ENCODE data around the gene BRD2. TPM values are rescaled to one million over a fixed set of nuclear protein-coding genes. Genes with fewer than 3 reads are reported as not detected.

The BRD2 gene
- total RNA-seq, 2 experiments from 2014 or later: 340 to 378 TPM

DNA sequence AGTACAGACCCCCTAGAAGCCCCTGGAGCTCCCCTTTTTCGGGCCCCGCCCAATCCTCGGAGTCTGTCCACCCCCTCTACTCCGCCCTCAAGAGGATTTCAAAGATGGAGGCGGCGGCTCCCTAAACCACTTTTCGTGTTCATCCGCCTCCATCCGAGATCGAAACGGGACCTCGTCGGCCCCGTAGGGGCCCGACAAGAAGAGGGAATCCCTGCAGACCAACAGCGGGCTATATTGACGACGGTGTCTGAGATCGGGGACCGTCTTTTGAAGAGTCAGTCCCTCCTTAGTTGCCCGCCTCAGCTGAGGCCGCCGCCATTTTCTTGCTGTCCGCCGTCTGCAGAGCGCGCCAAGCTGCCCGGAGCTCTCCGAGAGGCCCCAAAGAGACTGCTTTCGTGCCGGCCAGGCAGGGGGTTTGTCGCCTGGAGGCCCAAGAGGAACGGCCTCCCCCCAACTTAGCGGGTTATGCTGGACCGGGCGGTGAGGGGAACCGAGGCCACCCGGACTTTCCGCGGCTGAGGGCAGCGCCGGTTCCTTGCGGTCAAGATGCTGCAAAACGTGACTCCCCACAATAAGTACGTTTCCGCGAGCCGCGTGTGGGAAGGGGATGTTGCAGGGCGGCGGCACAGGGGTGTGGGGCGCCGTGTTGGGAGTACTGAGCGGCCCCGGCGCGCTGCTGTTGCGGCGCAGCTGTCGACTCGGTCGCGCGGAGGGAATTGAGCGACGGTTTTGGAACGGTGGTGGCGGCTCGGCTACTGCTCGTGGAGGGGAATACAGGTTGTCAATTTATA, 4.2 kb downstream of the BRD2 start:
- POLR2A ChIA-PET: interaction anchor here (0.7 to 12.1 kb wide), 79 partner anchors 10 to 1775 kb away, joined by 3 to 444 read pairs (median 6); partner anchors contain the start of genes AGPAT1, ATF6B, B3GALT4 and BAG6
- Histone ChIP-seq H3K4me1 (ENCODE audit: insufficient read depth, low read length) (peaks cover 52% of the 10 kb centered on the region), H3K9me3 (ENCODE audit: control insufficient read depth in 1 of 2, insufficient read depth in 1 of 2, low read length in 2 of 2) (no peaks in the 10 kb centered on the region), H3K27ac (ENCODE audit: low read depth in 1 of 2, low read length in 2 of 2) (peak overlapping the region; percentile 81 to 87), H3K36me3 (ENCODE audit: insufficient read depth, low read length) (peaks cover 53% of the 10 kb centered on the region), H3K4me3 (ENCODE audit: low read length) (peak overlapping the region; percentile 97), H3K27me3 (ENCODE audit: control insufficient read depth in 1 of 2, insufficient read depth in 2 of 2, low read length in 2 of 2) (no peaks in the 10 kb centered on the region)
- peak overlapping the region; percentile 98 for H3K4me3 Mint-ChIP-seq
- H3K27me3 Mint-ChIP-seq: no peaks in the 10 kb centered on the region
- H3K9me3 Mint-ChIP-seq: no peaks in the 10 kb centered on the region
- TF ChIP-seq, protein P1, sequence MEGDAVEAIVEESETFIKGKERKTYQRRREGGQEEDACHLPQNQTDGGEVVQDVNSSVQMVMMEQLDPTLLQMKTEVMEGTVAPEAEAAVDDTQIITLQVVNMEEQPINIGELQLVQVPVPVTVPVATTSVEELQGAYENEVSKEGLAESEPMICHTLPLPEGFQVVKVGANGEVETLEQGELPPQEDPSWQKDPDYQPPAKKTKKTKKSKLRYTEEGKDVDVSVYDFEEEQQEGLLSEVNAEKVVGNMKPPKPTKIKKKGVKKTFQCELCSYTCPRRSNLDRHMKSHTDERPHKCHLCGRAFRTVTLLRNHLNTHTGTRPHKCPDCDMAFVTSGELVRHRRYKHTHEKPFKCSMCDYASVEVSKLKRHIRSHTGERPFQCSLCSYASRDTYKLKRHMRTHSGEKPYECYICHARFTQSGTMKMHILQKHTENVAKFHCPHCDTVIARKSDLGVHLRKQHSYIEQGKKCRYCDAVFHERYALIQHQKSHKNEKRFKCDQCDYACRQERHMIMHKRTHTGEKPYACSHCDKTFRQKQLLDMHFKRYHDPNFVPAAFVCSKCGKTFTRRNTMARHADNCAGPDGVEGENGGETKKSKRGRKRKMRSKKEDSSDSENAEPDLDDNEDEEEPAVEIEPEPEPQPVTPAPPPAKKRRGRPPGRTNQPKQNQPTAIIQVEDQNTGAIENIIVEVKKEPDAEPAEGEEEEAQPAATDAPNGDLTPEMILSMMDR (IDR thresholded peaks at IDR 0.05): no peak
- H3K4me1 Mint-ChIP-seq (ENCODE audit: low read depth): peaks cover 47% of the 10 kb centered on the region
- H3K27ac Mint-ChIP-seq: peak overlapping the region; percentile 100
- peak in 13 of 14 experiments; percentile 37 to 82 (median 60) for DNase-seq
- intact Hi-C loops (cut with DNase I, micrococcal nuclease): loop anchor here (1.0 to 5.0 kb wide), 4 partner anchors 78 to 1265 kb away; partner anchors contain the start of genes HMGA1 (in 1 of the 2), PSMB8 (in 1 of the 2) and TAP2 (in 1 of the 2)
- CTCF ChIA-PET: interaction anchor here (0.9 to 13.1 kb wide), 11 partner anchors 9 to 134 kb away, joined by 3 to 177 read pairs (median 11); partner anchors contain the start of genes HLA-DMA, HLA-DMB, PSMB8 and PSMB9
- peaks cover 90% of the 10 kb centered on the region for H3K36me3 Mint-ChIP-seq (ENCODE audit: low read depth)
- peak; percentile 2 for ATAC-seq (ENCODE audit: poor library complexity)

DNA sequence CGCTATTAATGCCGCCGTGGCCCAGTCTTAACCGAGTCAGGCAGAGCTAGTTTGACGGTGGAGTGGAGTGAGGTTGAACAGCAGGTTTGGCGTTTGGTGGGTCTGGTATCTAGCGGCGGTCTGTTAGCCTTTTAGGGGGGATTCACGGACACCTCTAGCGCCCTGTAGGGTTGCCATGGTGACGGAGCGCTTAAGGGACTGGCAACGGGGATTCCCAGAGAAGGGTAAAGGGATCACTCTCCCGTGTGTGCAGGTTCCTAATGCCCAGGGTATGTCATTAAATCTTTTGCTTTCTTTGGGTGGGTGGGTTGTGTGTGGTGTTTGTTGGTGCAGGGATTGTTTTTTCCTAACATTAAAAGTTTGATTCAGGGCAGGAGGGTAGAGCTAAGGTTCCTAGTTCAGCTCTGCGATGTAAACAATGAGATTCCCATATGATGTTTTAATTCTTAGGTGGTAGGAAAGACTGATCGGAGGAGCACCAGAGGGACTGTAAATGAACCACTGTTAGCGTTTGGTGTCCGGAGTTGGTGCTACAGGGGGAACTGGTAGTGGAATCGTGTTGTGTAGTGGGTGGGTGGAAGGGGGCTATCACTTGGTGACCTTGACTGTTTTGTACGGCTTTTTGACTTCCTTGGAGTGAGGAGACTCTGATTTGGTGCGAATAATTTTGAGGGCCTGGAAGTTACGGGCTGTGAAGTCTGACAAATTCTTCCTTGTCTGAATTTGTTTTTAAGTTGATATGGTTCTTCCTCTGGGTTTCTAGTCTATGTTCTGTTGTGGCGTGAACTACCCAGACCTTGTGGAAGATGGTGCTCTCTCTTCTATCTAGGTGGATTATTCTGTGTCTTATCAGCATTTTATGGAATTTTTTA, 5.0 kb downstream of the BRD2 start:
- DNase-seq: peak in 8 of 14 experiments; percentile 42 to 90 (median 50)
- H3K4me1 Mint-ChIP-seq (ENCODE audit: low read depth): peaks cover 49% of the 10 kb centered on the region

More for the DNA sequence above, 5.0 kb downstream of the BRD2 start:
- Mint-ChIP-seq H3K4me3 (peak overlapping the region; percentile 98), H3K27me3 (no peaks in the 10 kb centered on the region), H3K9me3 (no peaks in the 10 kb centered on the region), H3K36me3 (ENCODE audit: low read depth) (peaks cover 92% of the 10 kb centered on the region), H3K27ac (peak overlapping the region; percentile 100)
- intact Hi-C loops (cut with DNase I, micrococcal nuclease): loop anchor here (2.0 to 5.0 kb wide), 3 partner anchors 79 to 1264 kb away; partner anchors contain the start of genes HMGA1 (in 1 of the 2) and TAP2 (in 1 of the 2)
- H3K4me3 ChIP-seq (ENCODE audit: low read length): peak overlapping the region; percentile 97
- peaks cover 61% of the 10 kb centered on the region for H3K4me1 ChIP-seq (ENCODE audit: insufficient read depth, low read length)
- no peaks in the 10 kb centered on the region for H3K27me3 ChIP-seq (ENCODE audit: control insufficient read depth in 1 of 2, insufficient read depth in 2 of 2, low read length in 2 of 2)
- H3K27ac ChIP-seq (ENCODE audit: low read depth in 1 of 2, low read length in 2 of 2): peak overlapping the region; percentile 81 to 87
- TF ChIP-seq, protein P1 (IDR thresholded peaks at IDR 0.05): no peak
- ChIA-PET POLR2A (interaction anchor here (0.8 to 12.1 kb wide), 32 partner anchors 7 to 1110 kb away, joined by 3 to 444 read pairs (median 15); partner anchors contain the start of genes ATF6B, HLA-DMA, HLA-DMB and HSD17B8), CTCF (interaction anchor here (0.9 to 13.1 kb wide), 8 partner anchors 9 to 135 kb away, joined by 3 to 177 read pairs (median 8); partner anchors contain the start of genes HLA-DMA, HLA-DMB and TAP2)
- no peaks in the 10 kb centered on the region for H3K9me3 ChIP-seq (ENCODE audit: control insufficient read depth in 1 of 2, insufficient read depth in 1 of 2, low read length in 2 of 2)
- no peak for ATAC-seq (ENCODE audit: poor library complexity)
- peaks cover 62% of the 10 kb centered on the region for H3K36me3 ChIP-seq (ENCODE audit: insufficient read depth, low read length)
